Ishikawa (cell line): ENCODE results near the gene MGST1.

Experiments used
- CEBPB ChIP-seq: IDR thresholded peaks from 2 replicates; pipeline ENCODE4 v1.6.1; 2012
- CREB1 ChIP-seq: IDR thresholded peaks from 2 replicates; pipeline ENCODE4 v1.6.1; 2012; ENCODE audit warnings: low read depth
- EP300 ChIP-seq: IDR thresholded peaks from 2 replicates; pipeline ENCODE4 v1.6.1; 2012; ENCODE audit warnings: borderline replicate concordance
- FOXM1 ChIP-seq: IDR thresholded peaks from 2 replicates; pipeline ENCODE4 v1.6.1; 2012; ENCODE audit warnings: low read depth, borderline replicate concordance
- RAD21 ChIP-seq: IDR thresholded peaks from 2 replicates; pipeline ENCODE4 v1.6.1; 2012; ENCODE audit warnings: low read depth
- TAF1 ChIP-seq: IDR thresholded peaks from 2 replicates; pipeline ENCODE4 v1.6.1; 2012; ENCODE audit warnings: low read depth, mild to moderate bottlenecking
- TF ChIP-seq, protein P1 (sequence below): IDR thresholded peaks from 2 replicates; pipeline ENCODE4 v1.6.1; 2012; ENCODE audit warnings: low read depth, mild to moderate bottlenecking
- TF ChIP-seq, protein P2 (sequence below): IDR thresholded peaks from 2 replicates; pipeline ENCODE4 v1.6.1; 2012

GRCh38 chr12:16361142-16361783, 13.8 kb downstream of the MGST1 start:
- TF ChIP-seq FOXM1 = no peak
- no peak for TF ChIP-seq TAF1
- TF ChIP-seq, protein P1, sequence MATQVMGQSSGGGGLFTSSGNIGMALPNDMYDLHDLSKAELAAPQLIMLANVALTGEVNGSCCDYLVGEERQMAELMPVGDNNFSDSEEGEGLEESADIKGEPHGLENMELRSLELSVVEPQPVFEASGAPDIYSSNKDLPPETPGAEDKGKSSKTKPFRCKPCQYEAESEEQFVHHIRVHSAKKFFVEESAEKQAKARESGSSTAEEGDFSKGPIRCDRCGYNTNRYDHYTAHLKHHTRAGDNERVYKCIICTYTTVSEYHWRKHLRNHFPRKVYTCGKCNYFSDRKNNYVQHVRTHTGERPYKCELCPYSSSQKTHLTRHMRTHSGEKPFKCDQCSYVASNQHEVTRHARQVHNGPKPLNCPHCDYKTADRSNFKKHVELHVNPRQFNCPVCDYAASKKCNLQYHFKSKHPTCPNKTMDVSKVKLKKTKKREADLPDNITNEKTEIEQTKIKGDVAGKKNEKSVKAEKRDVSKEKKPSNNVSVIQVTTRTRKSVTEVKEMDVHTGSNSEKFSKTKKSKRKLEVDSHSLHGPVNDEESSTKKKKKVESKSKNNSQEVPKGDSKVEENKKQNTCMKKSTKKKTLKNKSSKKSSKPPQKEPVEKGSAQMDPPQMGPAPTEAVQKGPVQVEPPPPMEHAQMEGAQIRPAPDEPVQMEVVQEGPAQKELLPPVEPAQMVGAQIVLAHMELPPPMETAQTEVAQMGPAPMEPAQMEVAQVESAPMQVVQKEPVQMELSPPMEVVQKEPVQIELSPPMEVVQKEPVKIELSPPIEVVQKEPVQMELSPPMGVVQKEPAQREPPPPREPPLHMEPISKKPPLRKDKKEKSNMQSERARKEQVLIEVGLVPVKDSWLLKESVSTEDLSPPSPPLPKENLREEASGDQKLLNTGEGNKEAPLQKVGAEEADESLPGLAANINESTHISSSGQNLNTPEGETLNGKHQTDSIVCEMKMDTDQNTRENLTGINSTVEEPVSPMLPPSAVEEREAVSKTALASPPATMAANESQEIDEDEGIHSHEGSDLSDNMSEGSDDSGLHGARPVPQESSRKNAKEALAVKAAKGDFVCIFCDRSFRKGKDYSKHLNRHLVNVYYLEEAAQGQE = no peak
- TF ChIP-seq RAD21 = no peak
- TF ChIP-seq, protein P2, sequence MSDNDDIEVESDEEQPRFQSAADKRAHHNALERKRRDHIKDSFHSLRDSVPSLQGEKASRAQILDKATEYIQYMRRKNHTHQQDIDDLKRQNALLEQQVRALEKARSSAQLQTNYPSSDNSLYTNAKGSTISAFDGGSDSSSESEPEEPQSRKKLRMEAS = no peak
- TF ChIP-seq CEBPB = no peak
- no peak for TF ChIP-seq CREB1
- TF ChIP-seq EP300 = no peak
